OCI-LY1 (cell line): ENCODE data around the gene SHLD2.
"Not testable (repeated sequence)": the region's sequence is repeated elsewhere in the genome, so short reads cannot be mapped to it uniquely, and the experiment has no call there.

Source experiments
- CTCF ChIP-seq: fragments of 200-600 bp; sonication (generic), shearing (Covaris generic); IDR thresholded peaks from 2 replicates; pipeline ENCODE4 v1.5.1; 2017; ENCODE audit warnings: mild to moderate bottlenecking, antibody characterized with exemption, low read length, moderate library complexity, mixed read lengths
- EZH2 ChIP-seq: fragments of 200-600 bp; sonication (generic), shearing (Covaris generic); IDR thresholded peaks from 2 replicates; pipeline ENCODE4 v1.8.0; 2017; ENCODE audit warnings: borderline replicate concordance, mixed run types, mild to moderate bottlenecking, antibody characterized with exemption, low read length, moderate library complexity, mixed read lengths

- TF ChIP-seq CTCF, EZH2: not testable (repeated sequence)
Measured at GRCh38 chr10:87143109-87143418, 48.1 kb downstream of the SHLD2 start.
